OCI-LY7 (cell line): ENCODE data around the gene TRIM74. TPM values are rescaled to one million over a fixed set of nuclear protein-coding genes. Genes with fewer than 3 reads are reported as not detected.
A peak's percentile ranks its signal among the peaks of the same experiment; 100 is the strongest.
"Not testable (repeated sequence)": the region's sequence is repeated elsewhere in the genome, so short reads cannot be mapped to it uniquely, and the experiment has no call there.

Source experiments
- BruUV-seq: library from RNA; stranded (reverse); fragments of 400-500 nt; replicated peaks from 2 replicates; lab custom pipeline; 2021; lab: Mats Ljungman, UMichigan
- CTCF ChIA-PET: fragments of 300-600 bp; sonication (Branson Sonifier 250); formaldehyde crosslinking; loops from one replicate; lab custom pipeline; 2022; ENCODE audit warnings: antibody characterized with exemption; ENCODE audit not compliant: unreplicated experiment; lab: Charles Lee
- POLR2A ChIA-PET: fragments of 300-600 bp; sonication (Branson Sonifier 250); formaldehyde crosslinking; loops from one replicate; lab custom pipeline; 2022; ENCODE audit warnings: antibody characterized with exemption; lab: Charles Lee
- DNase-seq: peaks from one replicate; pipeline ENCODE4 v3.0.0-alpha.2; 2015; ENCODE audit warnings: low spot score
- H2AFZ ChIP-seq: fragments of 200-600 bp; sonication (generic), shearing (Covaris generic); 2 replicates; pipeline ENCODE4 v1.6.1; 2014; ENCODE audit warnings: mild to moderate bottlenecking, antibody characterized with exemption, low read length, moderate library complexity
- H3K27ac ChIP-seq: fragments of 200-600 bp; sonication (generic); 2 replicates; pipeline ENCODE4 v1.5.1; 2014; ENCODE audit warnings: mixed run types, low read depth, mild to moderate bottlenecking, moderate library complexity, low read length, inconsistent platforms; ENCODE audit not compliant: poor library complexity, severe bottlenecking
- H3K36me3 ChIP-seq: fragments of 200-600 bp; sonication (generic); 2 replicates; pipeline ENCODE4 v1.6.1; 2014; ENCODE audit warnings: mild to moderate bottlenecking, antibody characterized with exemption, low read length, moderate library complexity, mixed read lengths; ENCODE audit not compliant: insufficient read depth
- H3K4me1 ChIP-seq: fragments of 200-600 bp; sonication (generic); 2 replicates; pipeline ENCODE4 v1.5.1; 2014; ENCODE audit warnings: mild to moderate bottlenecking, low read length; ENCODE audit not compliant: insufficient read depth, poor library complexity, severe bottlenecking
- H3K4me2 ChIP-seq: fragments of 200-600 bp; sonication (generic); 2 replicates; pipeline ENCODE4 v1.6.1; 2014; ENCODE audit warnings: mild to moderate bottlenecking, low read length
- H3K4me3 ChIP-seq: fragments of 200-600 bp; sonication (generic); 2 replicates; pipeline ENCODE4 v1.5.1; 2014; ENCODE audit warnings: mild to moderate bottlenecking, low read depth, low read length; ENCODE audit not compliant: poor library complexity, severe bottlenecking
- H3K79me2 ChIP-seq: fragments of 200-600 bp; sonication (generic); 2 replicates; pipeline ENCODE4 v1.6.1; 2016; ENCODE audit warnings: low read depth, mild to moderate bottlenecking, low read length, moderate library complexity, mixed read lengths; ENCODE audit not compliant: insufficient read depth
- H3K9me2 ChIP-seq: fragments of 200-600 bp; sonication (generic); 2 replicates; pipeline ENCODE4 v1.6.1; 2016; ENCODE audit warnings: mild to moderate bottlenecking, low read length, mixed read lengths; ENCODE audit not compliant: insufficient read depth
- H3K9me3 ChIP-seq: fragments of 200-600 bp; sonication (generic); 2 replicates; pipeline ENCODE4 v1.6.1; 2014; ENCODE audit warnings: mild to moderate bottlenecking, mixed run types, low read length, mixed read lengths
- H4K20me1 ChIP-seq: fragments of 200-600 bp; sonication (generic); 2 replicates; pipeline ENCODE4 v1.6.1; 2014; ENCODE audit warnings: mild to moderate bottlenecking, antibody characterized with exemption, low read length, moderate library complexity, mixed read lengths; ENCODE audit not compliant: insufficient read depth
- intact Hi-C: fragments of 100-400 bp; cut with micrococcal nuclease; formaldehyde crosslinking; loops from one replicate; pipeline ENCODE4 v1.10.0; 2022; ENCODE audit not compliant: unreplicated experiment
- total RNA-seq, 2 experiments: library from RNA; depleted of rRNA in 1 of 2; stranded (reverse); fragments of >200 nt in 1 of 2; shearing (Covaris generic) in 1 of 2; gene quantifications; 2 replicates each; pipeline ENCODE4 v1.2.3, GENCODE V29; 2014 to 2022
- TF ChIP-seq, protein P1 (sequence below): fragments of 200-600 bp; sonication (generic); conservative IDR thresholded peaks from 2 replicates; pipeline ENCODE4 v1.5.1; 2014; ENCODE audit warnings: mild to moderate bottlenecking, antibody characterized with exemption, low read length, moderate library complexity, mixed read lengths

Gene TRIM74
- total RNA-seq, 2 experiments from 2014 or later: 1.3 to 2.4 TPM

GRCh38 chr7:72949686-72950085, 19.6 kb downstream of the TRIM74 start:
- H3K9me2 ChIP-seq, H3K79me2 ChIP-seq, DNase-seq, BruUV-seq, H3K4me3 ChIP-seq, H3K4me1 ChIP-seq, intact Hi-C loops, POLR2A ChIA-PET, H3K27ac ChIP-seq, CTCF ChIA-PET, H2AFZ ChIP-seq, H3K9me3 ChIP-seq, H3K4me2 ChIP-seq, H4K20me1 ChIP-seq: not testable (repeated sequence)
- peaks cover 12% of the 10 kb centered on the region for H3K36me3 ChIP-seq

DNA sequence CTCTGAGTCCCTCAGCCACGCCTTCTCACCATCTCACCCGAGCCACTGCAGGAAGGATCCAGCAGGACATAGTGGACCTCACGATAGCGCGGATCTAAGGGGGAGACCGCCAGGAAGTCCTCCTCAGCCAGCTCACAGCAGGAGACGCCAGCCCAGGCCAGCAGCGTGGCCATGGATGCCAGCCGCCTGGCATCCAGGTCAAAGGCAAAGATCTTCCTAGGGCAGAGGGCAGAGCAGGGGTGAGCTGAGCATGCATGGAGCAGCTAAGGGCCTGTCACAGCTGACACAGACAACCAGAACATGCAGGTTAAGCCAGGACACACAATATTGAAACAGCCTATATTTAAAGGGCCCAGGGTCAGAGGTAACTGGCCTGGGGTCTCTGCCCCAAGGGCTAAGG, 20.0 kb downstream of the TRIM74 start:
- POLR2A ChIA-PET, H3K4me1 ChIP-seq, intact Hi-C loops, H3K79me2 ChIP-seq, H3K9me2 ChIP-seq, DNase-seq, BruUV-seq, H3K4me2 ChIP-seq, H3K9me3 ChIP-seq, H4K20me1 ChIP-seq, CTCF ChIA-PET, H3K4me3 ChIP-seq, H3K27ac ChIP-seq, H2AFZ ChIP-seq: not testable (repeated sequence)
- H3K36me3 ChIP-seq: peaks cover 12% of the 10 kb centered on the region

GRCh38 chr7:72948714-72949113, 20.6 kb downstream of the TRIM74 start:
- CTCF ChIA-PET, DNase-seq, H3K9me3 ChIP-seq, POLR2A ChIA-PET, intact Hi-C loops, H3K79me2 ChIP-seq, H4K20me1 ChIP-seq, H3K4me3 ChIP-seq, BruUV-seq, H3K27ac ChIP-seq, H3K9me2 ChIP-seq, H3K4me1 ChIP-seq, H3K4me2 ChIP-seq, H2AFZ ChIP-seq: not testable (repeated sequence)
- H3K36me3 ChIP-seq: peaks cover 12% of the 10 kb centered on the region

GRCh38 chr7:72946130-72946745, 23.0 kb downstream of the TRIM74 start:
- DNase-seq, H3K4me1 ChIP-seq, intact Hi-C loops, BruUV-seq, H3K27ac ChIP-seq, CTCF ChIA-PET, H3K9me3 ChIP-seq, H3K4me2 ChIP-seq, H3K9me2 ChIP-seq, H4K20me1 ChIP-seq, H3K79me2 ChIP-seq, H3K4me3 ChIP-seq, H2AFZ ChIP-seq: not testable (repeated sequence)
- H3K36me3 ChIP-seq: peaks cover 12% of the 10 kb centered on the region
- POLR2A ChIA-PET: interaction anchor here (0.6 kb wide), 1 partner anchor 1766 kb away, joined by 3 read pairs; no protein-coding TSS in a partner anchor
- TF ChIP-seq, protein P1, sequence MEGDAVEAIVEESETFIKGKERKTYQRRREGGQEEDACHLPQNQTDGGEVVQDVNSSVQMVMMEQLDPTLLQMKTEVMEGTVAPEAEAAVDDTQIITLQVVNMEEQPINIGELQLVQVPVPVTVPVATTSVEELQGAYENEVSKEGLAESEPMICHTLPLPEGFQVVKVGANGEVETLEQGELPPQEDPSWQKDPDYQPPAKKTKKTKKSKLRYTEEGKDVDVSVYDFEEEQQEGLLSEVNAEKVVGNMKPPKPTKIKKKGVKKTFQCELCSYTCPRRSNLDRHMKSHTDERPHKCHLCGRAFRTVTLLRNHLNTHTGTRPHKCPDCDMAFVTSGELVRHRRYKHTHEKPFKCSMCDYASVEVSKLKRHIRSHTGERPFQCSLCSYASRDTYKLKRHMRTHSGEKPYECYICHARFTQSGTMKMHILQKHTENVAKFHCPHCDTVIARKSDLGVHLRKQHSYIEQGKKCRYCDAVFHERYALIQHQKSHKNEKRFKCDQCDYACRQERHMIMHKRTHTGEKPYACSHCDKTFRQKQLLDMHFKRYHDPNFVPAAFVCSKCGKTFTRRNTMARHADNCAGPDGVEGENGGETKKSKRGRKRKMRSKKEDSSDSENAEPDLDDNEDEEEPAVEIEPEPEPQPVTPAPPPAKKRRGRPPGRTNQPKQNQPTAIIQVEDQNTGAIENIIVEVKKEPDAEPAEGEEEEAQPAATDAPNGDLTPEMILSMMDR: peak; percentile 52

DNA sequence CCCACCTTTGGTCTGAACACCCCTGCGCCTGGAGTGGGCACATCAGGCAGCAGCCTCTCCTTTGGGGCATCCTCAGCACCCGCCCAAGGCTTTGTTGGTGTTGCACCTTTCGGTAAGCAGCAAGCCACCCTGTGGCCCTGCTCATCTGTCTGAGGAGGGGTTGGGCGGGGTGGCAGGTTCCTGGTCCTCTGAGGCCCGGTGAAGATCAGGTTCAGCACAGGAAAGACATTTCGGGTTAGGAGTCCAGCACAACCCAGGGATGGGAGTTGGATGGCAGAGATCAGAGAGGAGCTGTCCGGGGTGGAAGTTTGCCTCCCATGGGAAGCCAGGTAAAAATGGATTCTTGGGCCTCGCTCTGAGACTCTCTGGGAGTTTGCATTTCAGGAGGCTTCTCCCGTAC, 23.7 kb downstream of the TRIM74 start:
- intact Hi-C loops, DNase-seq, H3K4me2 ChIP-seq, H4K20me1 ChIP-seq, H2AFZ ChIP-seq, H3K9me2 ChIP-seq, H3K4me3 ChIP-seq, H3K4me1 ChIP-seq, H3K27ac ChIP-seq, POLR2A ChIA-PET, H3K79me2 ChIP-seq, BruUV-seq, CTCF ChIA-PET, H3K9me3 ChIP-seq: not testable (repeated sequence)
- H3K36me3 ChIP-seq: peaks cover 12% of the 10 kb centered on the region

- POLR2A ChIA-PET, H3K27ac ChIP-seq, DNase-seq, H3K4me1 ChIP-seq, BruUV-seq, CTCF ChIA-PET, H3K4me2 ChIP-seq, H2AFZ ChIP-seq, H3K79me2 ChIP-seq, H3K9me2 ChIP-seq, H3K4me3 ChIP-seq, H3K9me3 ChIP-seq, intact Hi-C loops, H4K20me1 ChIP-seq: not testable (repeated sequence)
- H3K36me3 ChIP-seq: peaks cover 12% of the 10 kb centered on the region
These were observed 24.3 kb downstream of the TRIM74 start for GRCh38 chr7:72944937-72945336.
